B cell (primary cell): Measurements from ENCODE around the gene CSNK1A1. TPM values are rescaled to one million over a fixed set of nuclear protein-coding genes. Genes with fewer than 3 reads are reported as not detected.

Experiments
- ATAC-seq: fragments of 200-7000 bp; cut with Tn5 transposase; one replicate; pipeline ENCODE4 v1.10.0; 2021; ENCODE audit warnings: low read depth, mild to moderate bottlenecking, moderate number of reproducible peaks, moderate library complexity
- CTCF ChIA-PET: fragments of 350-600 bp; sonication (Branson Sonifier 250); formaldehyde crosslinking; loops from one replicate; lab custom pipeline; 2021; ENCODE audit warnings: antibody characterized with exemption, inconsistent platforms; lab: Charles Lee
- POLR2A ChIA-PET: fragments of 350-600 bp; sonication (Branson Sonifier 250); formaldehyde crosslinking; loops from one replicate; lab custom pipeline; 2021; ENCODE audit warnings: antibody characterized with exemption; lab: Charles Lee
- DNase-seq: peaks from one replicate; pipeline ENCODE4 v3.0.0; 2013
- H2AFZ ChIP-seq: 2 replicates; pipeline ENCODE4 v1.6.1; 2012; ENCODE audit warnings: mild to moderate bottlenecking, low read depth, low read length; ENCODE audit not compliant: insufficient read depth, poor library complexity, severe bottlenecking
- H3K27ac ChIP-seq, 2 donors: 1 replicate in 1 of 2; 2 replicates in 1 of 2; pipeline ENCODE4 v1.5.1; 2012 to 2013; ENCODE audit warnings: low read length in 2 of 2, mild to moderate bottlenecking in 2 of 2, moderate library complexity in 1 of 2
- H3K27me3 ChIP-seq, 4 experiments: fragments of 200-600 bp in 1 of 4; sonication (generic) in 1 of 4; replicated peaks in 1 of 4; 1 replicate in 2 of 4; 2 replicates in 2 of 4; pipeline versions ENCODE4 v1.6.1 to v1.7.0; 2013 to 2016; ENCODE audit warnings: low read length in 3 of 4, mild to moderate bottlenecking in 2 of 4, mixed read lengths in 1 of 4, moderate library complexity in 1 of 4; ENCODE audit not compliant: insufficient read depth in 4 of 4, control insufficient read depth in 3 of 4; ENCODE audit errors: control extremely low read depth in 1 of 4
- H3K36me3 ChIP-seq, 2 experiments: replicated peaks in 1 of 2; 1 replicate in 1 of 2; 2 replicates in 1 of 2; pipeline versions ENCODE4 v1.6.1 to v1.7.1; 2013; ENCODE audit warnings: low read length in 1 of 2; ENCODE audit not compliant: insufficient read depth in 2 of 2, control insufficient read depth in 1 of 2; ENCODE audit errors: control extremely low read depth in 1 of 2, extremely low read depth in 1 of 2
- H3K4me1 ChIP-seq, 2 donors: fragments of 200-600 bp in 1 of 2; sonication (generic) in 1 of 2; 1 replicate in 1 of 2; 2 replicates in 1 of 2; pipeline versions ENCODE4 v1.5.1 to v1.6.1; 2013 to 2017; ENCODE audit warnings: low read length in 2 of 2; ENCODE audit not compliant: control insufficient read depth in 2 of 2, insufficient read depth in 2 of 2
- H3K4me2 ChIP-seq: replicated peaks from 2 replicates; pipeline ENCODE3; 2012; ENCODE audit warnings: mild to moderate bottlenecking, low read depth, low read length; ENCODE audit not compliant: poor library complexity, severe bottlenecking
- H3K4me3 ChIP-seq, 5 experiments: fragments of 200-600 bp in 1 of 5; sonication (generic) in 1 of 5; 1 replicate in 3 of 5; 2 replicates in 2 of 5; pipeline versions ENCODE4 v1.5.1 to v1.7.0; 2011 to 2016; ENCODE audit warnings: low read length in 4 of 5, mild to moderate bottlenecking in 4 of 5, low read depth in 2 of 5, control low read depth in 1 of 5, moderate library complexity in 1 of 5; ENCODE audit not compliant: insufficient read depth in 1 of 5; ENCODE audit errors: control extremely low read depth in 1 of 5, extremely low read depth in 1 of 5
- H3K79me2 ChIP-seq: fragments of 200-600 bp; sonication (generic); one replicate; pipeline ENCODE4 v1.6.0; 2016; ENCODE audit warnings: low read length; ENCODE audit not compliant: control insufficient read depth, insufficient read depth
- H3K9ac ChIP-seq: fragments of 200-600 bp; sonication (generic); 2 replicates; pipeline ENCODE4 v1.6.1; 2017; ENCODE audit warnings: mild to moderate bottlenecking, low read length, moderate library complexity
- H3K9me3 ChIP-seq, 3 donors: one replicate each; pipeline versions ENCODE4 v1.6.1 to v1.7.1; 2013; ENCODE audit warnings: low read length in 2 of 3; ENCODE audit not compliant: control insufficient read depth in 2 of 3, insufficient read depth in 1 of 3; ENCODE audit errors: control extremely low read depth in 1 of 3
- H4K20me1 ChIP-seq: 2 replicates; pipeline ENCODE4 v1.6.0; 2012; ENCODE audit warnings: mild to moderate bottlenecking, low read length; ENCODE audit not compliant: insufficient read depth, control insufficient read depth, poor library complexity, severe bottlenecking
- H3K27ac Mint-ChIP-seq: one replicate; pipeline ENCODE4 v1.8.0; 2021; ENCODE audit warnings: mixed read lengths
- H3K27me3 Mint-ChIP-seq: one replicate; pipeline ENCODE4 v1.8.0; 2021; ENCODE audit warnings: mixed read lengths
- H3K4me1 Mint-ChIP-seq: one replicate; pipeline ENCODE4 v1.8.0; 2021; ENCODE audit warnings: mixed read lengths
- H3K4me3 Mint-ChIP-seq: one replicate; pipeline ENCODE4 v1.8.0; 2021; ENCODE audit warnings: mixed read lengths
- H3K9me3 Mint-ChIP-seq: one replicate; pipeline ENCODE4 v1.8.0; 2022; ENCODE audit warnings: mixed read lengths; ENCODE audit not compliant: insufficient read depth
- EZH2 ChIP-seq: IDR thresholded peaks from 2 replicates; pipeline ENCODE4 v1.6.1; 2012; ENCODE audit warnings: borderline replicate concordance, low read depth, mild to moderate bottlenecking, moderate library complexity, low read length; ENCODE audit not compliant: insufficient read depth, poor library complexity, severe bottlenecking
- WGBS: methylation state at CpG from one replicate; pipeline ENCODE4 v1.1.5; 2013; ENCODE audit warnings: missing lambda C conversion rate; ENCODE audit not compliant: insufficient coverage; 5-methylcytosine and 5-hydroxymethylcytosine counted together
- intact Hi-C: fragments of 100-400 bp; cut with micrococcal nuclease; formaldehyde crosslinking; loops from one replicate; pipeline ENCODE4 v1.10.0; 2022
- polyA plus RNA-seq: library from polyadenylated mRNA; depleted of rRNA; stranded (reverse); fragments of >200 nt; gene quantifications from 2 replicates; pipeline ENCODE4 v1.2.3, GENCODE V29; 2012
- total RNA-seq, 2 donors: library from RNA; stranded (reverse); fragments of 120-200 nt in 1 of 2; gene quantifications; 1 replicate in 1 of 2; 2 replicates in 1 of 2; pipeline versions ENCODE4 v1.2.3 to v1.2.4, GENCODE V29; 2013 to 2022
- TF ChIP-seq, protein P1 (sequence below): fragments of 200-600 bp; IDR thresholded peaks from one replicate; pipeline ENCODE4 v1.8.0; 2022; ENCODE audit warnings: antibody characterized with exemption, mild to moderate bottlenecking

The CSNK1A1 gene
- total and polyA plus RNA-seq, 2 donors (not counting 1 experiment from before 2014, with no cell fraction given) = 45.9 to 168 TPM

DNA sequence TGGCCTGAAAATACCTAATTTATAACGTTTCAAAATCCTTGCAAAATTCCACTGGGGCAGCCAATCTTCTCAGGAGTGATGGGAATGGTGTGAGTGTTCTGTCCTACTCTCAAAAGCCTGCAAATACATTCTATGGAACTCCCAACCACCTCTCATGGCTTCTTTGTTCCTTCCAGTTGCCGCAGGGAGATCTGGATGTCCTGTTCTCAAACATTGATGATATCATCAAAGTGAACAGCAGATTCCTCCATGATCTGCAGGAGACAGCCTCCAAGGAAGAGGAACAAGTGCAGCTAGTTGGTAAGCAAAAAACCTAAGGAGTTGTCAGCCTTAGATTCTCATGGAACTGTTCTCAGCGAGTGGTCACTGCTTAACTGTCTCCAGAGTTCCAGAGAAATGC is 49.7 kb upstream of the CSNK1A1 start:
- DNase-seq (no peak), ATAC-seq (no peak)
- WGBS = 89% methylated on average over 2 of the region's 3 CpGs
- H3K27ac Mint-ChIP-seq = no peak overlapping the region
- H2AFZ ChIP-seq = no peak overlapping the region
- H3K4me1 Mint-ChIP-seq = peaks cover 22% of the 10 kb centered on the region
- no peaks in the 10 kb centered on the region for H3K36me3 ChIP-seq
- no peaks in the 10 kb centered on the region for H3K79me2 ChIP-seq
- no peaks in the 10 kb centered on the region for H3K9me3 ChIP-seq
- H3K4me1 ChIP-seq = peaks cover 9 to 25% of the 10 kb centered on the region in 2 donors
- ChIA-PET CTCF (interaction anchor here (1.1 kb wide), 1 partner anchor 15 kb away, joined by 3 read pairs; no protein-coding TSS in a partner anchor), POLR2A (no interaction called here)
- no peaks in the 10 kb centered on the region for H3K9me3 Mint-ChIP-seq
- no peaks in the 10 kb centered on the region for H3K27me3 Mint-ChIP-seq
- no peaks in the 10 kb centered on the region for H4K20me1 ChIP-seq
- H3K4me3 ChIP-seq = no peak overlapping the region
- intact Hi-C loops = no loop called here
- no peak overlapping the region for H3K4me2 ChIP-seq
- H3K27me3 ChIP-seq = no peaks in the 10 kb centered on the region
- no peak overlapping the region for H3K9ac ChIP-seq
- TF ChIP-seq EZH2 = no peak
- TF ChIP-seq, protein P1, sequence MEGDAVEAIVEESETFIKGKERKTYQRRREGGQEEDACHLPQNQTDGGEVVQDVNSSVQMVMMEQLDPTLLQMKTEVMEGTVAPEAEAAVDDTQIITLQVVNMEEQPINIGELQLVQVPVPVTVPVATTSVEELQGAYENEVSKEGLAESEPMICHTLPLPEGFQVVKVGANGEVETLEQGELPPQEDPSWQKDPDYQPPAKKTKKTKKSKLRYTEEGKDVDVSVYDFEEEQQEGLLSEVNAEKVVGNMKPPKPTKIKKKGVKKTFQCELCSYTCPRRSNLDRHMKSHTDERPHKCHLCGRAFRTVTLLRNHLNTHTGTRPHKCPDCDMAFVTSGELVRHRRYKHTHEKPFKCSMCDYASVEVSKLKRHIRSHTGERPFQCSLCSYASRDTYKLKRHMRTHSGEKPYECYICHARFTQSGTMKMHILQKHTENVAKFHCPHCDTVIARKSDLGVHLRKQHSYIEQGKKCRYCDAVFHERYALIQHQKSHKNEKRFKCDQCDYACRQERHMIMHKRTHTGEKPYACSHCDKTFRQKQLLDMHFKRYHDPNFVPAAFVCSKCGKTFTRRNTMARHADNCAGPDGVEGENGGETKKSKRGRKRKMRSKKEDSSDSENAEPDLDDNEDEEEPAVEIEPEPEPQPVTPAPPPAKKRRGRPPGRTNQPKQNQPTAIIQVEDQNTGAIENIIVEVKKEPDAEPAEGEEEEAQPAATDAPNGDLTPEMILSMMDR = no peak
- H3K27ac ChIP-seq = no peak overlapping the region
- H3K4me3 Mint-ChIP-seq = no peak overlapping the region

DNA sequence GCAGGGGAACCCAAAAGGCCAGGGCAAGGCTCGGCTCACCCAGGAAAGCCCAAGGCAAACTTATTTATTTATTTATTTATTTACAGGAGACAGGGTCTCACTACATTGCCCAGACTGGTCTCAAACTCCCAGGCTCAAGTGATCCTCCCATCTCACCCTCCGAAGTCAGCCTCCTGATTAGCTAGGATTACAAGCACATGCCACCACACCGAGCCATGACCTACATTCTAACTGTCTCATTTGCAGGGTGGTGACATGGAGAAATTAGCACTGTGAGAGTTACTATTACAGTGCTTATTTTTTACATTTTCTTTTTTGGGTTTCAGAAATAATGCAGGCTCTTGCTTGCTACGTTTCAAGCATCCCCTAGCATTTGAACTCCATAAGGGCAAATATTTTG is 48.1 kb upstream of the CSNK1A1 start:
- POLR2A ChIA-PET = no interaction called here
- no CpG with 5 or more reads among the region's 4 CpGs for WGBS

More for the DNA sequence above, 48.1 kb upstream of the CSNK1A1 start:
- H3K4me2 ChIP-seq = no peak overlapping the region
- H3K9ac ChIP-seq = no peak overlapping the region
- H3K9me3 ChIP-seq = no peaks in the 10 kb centered on the region
- H3K9me3 Mint-ChIP-seq = no peaks in the 10 kb centered on the region
- no peaks in the 10 kb centered on the region for H3K27me3 Mint-ChIP-seq
- intact Hi-C loops = no loop called here
- no peaks in the 10 kb centered on the region for H3K36me3 ChIP-seq
- H3K79me2 ChIP-seq = no peaks in the 10 kb centered on the region
- no peaks in the 10 kb centered on the region for H3K27me3 ChIP-seq
- H3K4me3 Mint-ChIP-seq = no peak overlapping the region
- no peak overlapping the region for H2AFZ ChIP-seq
- no peak overlapping the region for H3K27ac Mint-ChIP-seq
- no peak for TF ChIP-seq EZH2
- TF ChIP-seq, protein P1 = no peak
- H3K4me1 Mint-ChIP-seq = peaks cover 17% of the 10 kb centered on the region
- ATAC-seq (no peak), DNase-seq (no peak)
- no peak overlapping the region for H3K4me3 ChIP-seq
- H3K27ac ChIP-seq = no peak overlapping the region
- H3K4me1 ChIP-seq = peaks cover 6 to 21% of the 10 kb centered on the region in 2 donors
- CTCF ChIA-PET = no interaction called here
- no peaks in the 10 kb centered on the region for H4K20me1 ChIP-seq
